Gastrocnemius medialis (tissue), 4 donors: ENCODE measurements around the gene ASTN1.

Source experiments
- POLR2A ChIP-seq, 2 donors: fragments of 450-650 bp; IDR thresholded peaks; one replicate each; pipeline ENCODE4 v1.6.1; 2017; ENCODE audit warnings: antibody characterized with exemption in 2 of 2, mild to moderate bottlenecking in 2 of 2, moderate library complexity in 2 of 2
- TF ChIP-seq, protein P1 (sequence below), 5 experiments: fragments of 450-650 bp in 3 of 5; fragments of 200-600 bp in 2 of 5; sonication (generic) in 2 of 5; IDR thresholded peaks in 4 of 5; conservative IDR thresholded peaks in 1 of 5; 1 replicate in 4 of 5; 2 replicates in 1 of 5; pipeline ENCODE4 v1.5.1; 2016 to 2019; ENCODE audit warnings: antibody characterized with exemption in 5 of 5, mild to moderate bottlenecking in 3 of 5, moderate library complexity in 3 of 5

DNA sequence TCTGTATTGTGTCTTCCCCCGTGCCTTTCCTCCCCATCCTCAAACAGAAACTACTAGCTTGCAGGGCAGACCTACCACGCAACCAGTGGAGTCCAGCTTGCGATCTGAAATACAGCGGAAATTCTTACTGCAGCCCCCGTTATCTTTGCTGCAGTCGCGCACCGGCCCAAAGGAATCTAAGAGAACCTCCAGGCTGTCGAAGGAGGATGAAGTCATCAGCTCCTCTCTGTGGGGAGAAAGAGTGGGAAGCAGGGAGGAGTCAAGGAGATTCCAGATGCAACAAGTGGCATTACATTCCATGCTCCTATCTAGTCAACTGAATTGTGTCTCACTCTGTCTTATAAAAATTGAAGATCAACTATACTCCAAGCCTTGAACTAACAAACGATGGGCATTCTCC, 206.9 kb downstream of the ASTN1 start:
- TF ChIP-seq, protein P1, sequence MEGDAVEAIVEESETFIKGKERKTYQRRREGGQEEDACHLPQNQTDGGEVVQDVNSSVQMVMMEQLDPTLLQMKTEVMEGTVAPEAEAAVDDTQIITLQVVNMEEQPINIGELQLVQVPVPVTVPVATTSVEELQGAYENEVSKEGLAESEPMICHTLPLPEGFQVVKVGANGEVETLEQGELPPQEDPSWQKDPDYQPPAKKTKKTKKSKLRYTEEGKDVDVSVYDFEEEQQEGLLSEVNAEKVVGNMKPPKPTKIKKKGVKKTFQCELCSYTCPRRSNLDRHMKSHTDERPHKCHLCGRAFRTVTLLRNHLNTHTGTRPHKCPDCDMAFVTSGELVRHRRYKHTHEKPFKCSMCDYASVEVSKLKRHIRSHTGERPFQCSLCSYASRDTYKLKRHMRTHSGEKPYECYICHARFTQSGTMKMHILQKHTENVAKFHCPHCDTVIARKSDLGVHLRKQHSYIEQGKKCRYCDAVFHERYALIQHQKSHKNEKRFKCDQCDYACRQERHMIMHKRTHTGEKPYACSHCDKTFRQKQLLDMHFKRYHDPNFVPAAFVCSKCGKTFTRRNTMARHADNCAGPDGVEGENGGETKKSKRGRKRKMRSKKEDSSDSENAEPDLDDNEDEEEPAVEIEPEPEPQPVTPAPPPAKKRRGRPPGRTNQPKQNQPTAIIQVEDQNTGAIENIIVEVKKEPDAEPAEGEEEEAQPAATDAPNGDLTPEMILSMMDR (IDR thresholded peaks at IDR 0.05 in 4 of 5, conservative IDR thresholded peaks at IDR 0.05 in 1 of 5) = no peak
- no peak for TF ChIP-seq POLR2A (IDR thresholded peaks at IDR 0.05)
